Central memory CD8-positive, alpha-beta T cell (primary cell): ENCODE results near the gene IL1RAPL1.

ENCODE experiments used
- ATAC-seq: fragments of 150-1000 bp; cut with Tn5 transposase; replicated peaks from 2 replicates; pipeline ENCODE4 v1.10.0; 2022; ENCODE audit warnings: mild to moderate bottlenecking, moderate FRiP score, moderate number of reproducible peaks; ENCODE audit not compliant: poor library complexity, severe bottlenecking; ENCODE audit errors: extremely low read depth
- DNase-seq, 2 donors: peaks; one replicate each; pipeline ENCODE4 v3.0.0; 2021; ENCODE audit warnings: low spot score in 2 of 2
- H3K27ac Mint-ChIP-seq: one replicate; pipeline ENCODE4 v1.8.0; 2022; ENCODE audit warnings: low read depth, mild to moderate bottlenecking, moderate library complexity, mixed read lengths
- H3K27me3 Mint-ChIP-seq: one replicate; pipeline ENCODE4 v1.8.0; 2022; ENCODE audit warnings: mixed read lengths
- H3K36me3 Mint-ChIP-seq: one replicate; pipeline ENCODE4 v1.8.0; 2022; ENCODE audit warnings: mild to moderate bottlenecking, moderate library complexity, mixed read lengths; ENCODE audit not compliant: insufficient read depth
- H3K4me1 Mint-ChIP-seq: one replicate; pipeline ENCODE4 v1.8.0; 2022; ENCODE audit warnings: mixed read lengths
- H3K4me3 Mint-ChIP-seq: one replicate; pipeline ENCODE4 v1.8.0; 2022; ENCODE audit warnings: mild to moderate bottlenecking, moderate library complexity, mixed read lengths
- H3K9me3 Mint-ChIP-seq: one replicate; pipeline ENCODE4 v1.8.0; 2022; ENCODE audit warnings: mixed read lengths

Gene IL1RAPL1

GRCh38 chrX:29491659-29492058 lies 904.4 kb downstream of the IL1RAPL1 start:
- Mint-ChIP-seq H3K27me3 (no peaks in the 10 kb centered on the region), H3K4me3 (no peak overlapping the region), H3K4me1 (no peaks in the 10 kb centered on the region), H3K9me3 (peaks cover 11% of the 10 kb centered on the region), H3K27ac (no peak overlapping the region), H3K36me3 (no peaks in the 10 kb centered on the region)
- ATAC-seq (no peak), DNase-seq (no peak)

GRCh38 chrX:29496636-29497180 lies 909.5 kb downstream of the IL1RAPL1 start:
- H3K36me3 Mint-ChIP-seq: no peaks in the 10 kb centered on the region
- H3K27me3 Mint-ChIP-seq: no peaks in the 10 kb centered on the region
- H3K9me3 Mint-ChIP-seq: peaks cover 10% of the 10 kb centered on the region
- H3K27ac Mint-ChIP-seq: no peak overlapping the region
- H3K4me1 Mint-ChIP-seq: no peaks in the 10 kb centered on the region
- ATAC-seq (no peak), DNase-seq (no peak)
- no peak overlapping the region for H3K4me3 Mint-ChIP-seq

- Mint-ChIP-seq H3K4me1 (no peaks in the 10 kb centered on the region), H3K9me3 (peaks cover 15% of the 10 kb centered on the region), H3K36me3 (no peaks in the 10 kb centered on the region), H3K27me3 (no peaks in the 10 kb centered on the region), H3K4me3 (no peak overlapping the region), H3K27ac (no peak overlapping the region)
- ATAC-seq (no peak), DNase-seq (no peak)
Measured at GRCh38 chrX:29506729-29507128, 919.5 kb downstream of the IL1RAPL1 start.

- no peak for DNase-seq
- H3K36me3 Mint-ChIP-seq: no peaks in the 10 kb centered on the region
- no peaks in the 10 kb centered on the region for H3K27me3 Mint-ChIP-seq
- H3K27ac Mint-ChIP-seq: no peak overlapping the region
- no peak for ATAC-seq
- no peak overlapping the region for H3K4me3 Mint-ChIP-seq
- no peaks in the 10 kb centered on the region for H3K4me1 Mint-ChIP-seq
- no peaks in the 10 kb centered on the region for H3K9me3 Mint-ChIP-seq
Measured at GRCh38 chrX:29518100-29518499, 930.9 kb downstream of the IL1RAPL1 start.

GRCh38 chrX:29528281-29528680 lies 941.0 kb downstream of the IL1RAPL1 start:
- ATAC-seq: no peak
- peaks cover 10% of the 10 kb centered on the region for H3K9me3 Mint-ChIP-seq
- no peaks in the 10 kb centered on the region for H3K4me1 Mint-ChIP-seq
- DNase-seq: no peak
- no peaks in the 10 kb centered on the region for H3K27me3 Mint-ChIP-seq
- no peaks in the 10 kb centered on the region for H3K36me3 Mint-ChIP-seq
- no peak overlapping the region for H3K27ac Mint-ChIP-seq
- H3K4me3 Mint-ChIP-seq: no peak overlapping the region

GRCh38 chrX:29530501-29530900 lies 943.3 kb downstream of the IL1RAPL1 start:
- DNase-seq: no peak
- no peak overlapping the region for H3K4me3 Mint-ChIP-seq
- peaks cover 8% of the 10 kb centered on the region for H3K9me3 Mint-ChIP-seq
- ATAC-seq: no peak
- no peak overlapping the region for H3K27ac Mint-ChIP-seq
- H3K27me3 Mint-ChIP-seq: no peaks in the 10 kb centered on the region
- no peaks in the 10 kb centered on the region for H3K4me1 Mint-ChIP-seq
- H3K36me3 Mint-ChIP-seq: no peaks in the 10 kb centered on the region

- H3K27me3 Mint-ChIP-seq: no peaks in the 10 kb centered on the region
- H3K27ac Mint-ChIP-seq: no peak overlapping the region
- DNase-seq (no peak), ATAC-seq (no peak)
- no peaks in the 10 kb centered on the region for H3K4me1 Mint-ChIP-seq
- no peak overlapping the region for H3K4me3 Mint-ChIP-seq
- no peaks in the 10 kb centered on the region for H3K36me3 Mint-ChIP-seq
- peaks cover 5% of the 10 kb centered on the region for H3K9me3 Mint-ChIP-seq
Measured at GRCh38 chrX:29531336-29531735, 944.1 kb downstream of the IL1RAPL1 start.

- no peak for DNase-seq
- Mint-ChIP-seq H3K27ac (no peak overlapping the region), H3K36me3 (no peaks in the 10 kb centered on the region), H3K4me1 (no peaks in the 10 kb centered on the region), H3K27me3 (no peaks in the 10 kb centered on the region), H3K9me3 (peaks cover 5% of the 10 kb centered on the region), H3K4me3 (no peak overlapping the region)
- ATAC-seq: no peak
Measured at GRCh38 chrX:29535212-29536162, 948.2 kb downstream of the IL1RAPL1 start.

GRCh38 chrX:29541038-29541437 lies 953.8 kb downstream of the IL1RAPL1 start:
- Mint-ChIP-seq H3K27ac (no peak overlapping the region), H3K4me1 (no peaks in the 10 kb centered on the region), H3K4me3 (no peak overlapping the region), H3K9me3 (no peaks in the 10 kb centered on the region), H3K27me3 (no peaks in the 10 kb centered on the region), H3K36me3 (no peaks in the 10 kb centered on the region)
- DNase-seq: no peak
- no peak for ATAC-seq

- H3K4me1 Mint-ChIP-seq: no peaks in the 10 kb centered on the region
- no peak for ATAC-seq
- DNase-seq: no peak
- no peak overlapping the region for H3K27ac Mint-ChIP-seq
- no peaks in the 10 kb centered on the region for H3K36me3 Mint-ChIP-seq
- no peaks in the 10 kb centered on the region for H3K27me3 Mint-ChIP-seq
- H3K4me3 Mint-ChIP-seq: no peak overlapping the region
- H3K9me3 Mint-ChIP-seq: no peaks in the 10 kb centered on the region
Measured at GRCh38 chrX:29542152-29542551, 954.9 kb downstream of the IL1RAPL1 start.

GRCh38 chrX:29545878-29546277 lies 958.6 kb downstream of the IL1RAPL1 start:
- DNase-seq (no peak), ATAC-seq (no peak)
- no peaks in the 10 kb centered on the region for H3K27me3 Mint-ChIP-seq
- H3K9me3 Mint-ChIP-seq: no peaks in the 10 kb centered on the region
- H3K4me3 Mint-ChIP-seq: no peak overlapping the region
- H3K36me3 Mint-ChIP-seq: no peaks in the 10 kb centered on the region
- no peaks in the 10 kb centered on the region for H3K4me1 Mint-ChIP-seq
- H3K27ac Mint-ChIP-seq: no peak overlapping the region

GRCh38 chrX:29547877-29548276 lies 960.6 kb downstream of the IL1RAPL1 start:
- ATAC-seq (no peak), DNase-seq (no peak)
- H3K27ac Mint-ChIP-seq: no peak overlapping the region
- no peaks in the 10 kb centered on the region for H3K9me3 Mint-ChIP-seq
- H3K27me3 Mint-ChIP-seq: no peaks in the 10 kb centered on the region
- H3K4me3 Mint-ChIP-seq: no peak overlapping the region
- no peaks in the 10 kb centered on the region for H3K4me1 Mint-ChIP-seq
- H3K36me3 Mint-ChIP-seq: no peaks in the 10 kb centered on the region

GRCh38 chrX:29553542-29553941 lies 966.3 kb downstream of the IL1RAPL1 start:
- DNase-seq (no peak), ATAC-seq (no peak)
- H3K27ac Mint-ChIP-seq: no peak overlapping the region
- H3K27me3 Mint-ChIP-seq: no peaks in the 10 kb centered on the region
- H3K4me1 Mint-ChIP-seq: no peaks in the 10 kb centered on the region
- no peaks in the 10 kb centered on the region for H3K36me3 Mint-ChIP-seq
- no peaks in the 10 kb centered on the region for H3K9me3 Mint-ChIP-seq
- H3K4me3 Mint-ChIP-seq: no peak overlapping the region
